Fibroblast of skin of left biceps (primary cell): ENCODE data around the gene SLC6A18.

ENCODE experiments used
- DNase-seq, 2 experiments: peaks; one replicate each; pipeline ENCODE4 v3.0.0-alpha.2; 2013; ENCODE audit warnings: low read depth in 2 of 2

SLC6A18 gene

GRCh38 chr5:1186351-1187233 is 38.6 kb upstream of the SLC6A18 start:
- no peak for DNase-seq

GRCh38 chr5:1187234-1187949 is 37.8 kb upstream of the SLC6A18 start:
- no peak for DNase-seq

- no peak for DNase-seq
These were observed 37.2 kb upstream of the SLC6A18 start for GRCh38 chr5:1187950-1188334.

GRCh38 chr5:1188464-1188863 is 36.7 kb upstream of the SLC6A18 start:
- DNase-seq = no peak

- DNase-seq = no peak
These were observed 35.9 kb upstream of the SLC6A18 start for GRCh38 chr5:1189269-1189668.

- no peak for DNase-seq
These were observed 34.9 kb upstream of the SLC6A18 start for GRCh38 chr5:1190278-1190677.

GRCh38 chr5:1190837-1191239 is 34.3 kb upstream of the SLC6A18 start:
- no peak for DNase-seq

- no peak for DNase-seq
These were observed 32.1 kb upstream of the SLC6A18 start for GRCh38 chr5:1192971-1193590.

- DNase-seq = no peak
These were observed 31.6 kb upstream of the SLC6A18 start for GRCh38 chr5:1193591-1193985.

GRCh38 chr5:1194378-1194777 is 30.8 kb upstream of the SLC6A18 start:
- no peak for DNase-seq

- no peak for DNase-seq
These were observed 29.7 kb upstream of the SLC6A18 start for GRCh38 chr5:1195439-1195838.

- DNase-seq = no peak
These were observed 29.3 kb upstream of the SLC6A18 start for GRCh38 chr5:1195916-1196315.

GRCh38 chr5:1196562-1196961 is 28.6 kb upstream of the SLC6A18 start:
- no peak for DNase-seq

GRCh38 chr5:1197876-1198666 is 27.1 kb upstream of the SLC6A18 start:
- no peak for DNase-seq

GRCh38 chr5:1199340-1199648 is 25.9 kb upstream of the SLC6A18 start:
- no peak for DNase-seq

- no peak for DNase-seq
These were observed 25.3 kb upstream of the SLC6A18 start for GRCh38 chr5:1199649-1200494.

GRCh38 chr5:1200495-1201326 is 24.5 kb upstream of the SLC6A18 start:
- no peak for DNase-seq

GRCh38 chr5:1201327-1202025 is 23.7 kb upstream of the SLC6A18 start, which contains the start of gene SLC6A19:
TSS of gene SLC6A19 (plus strand) at chr5:1201595. CDS start at chr5:1201651, 56 bp downstream.
- DNase-seq = no peak

GRCh38 chr5:1202026-1202797 is 23.0 kb upstream of the SLC6A18 start:
- no peak for DNase-seq
